Naive B cell (primary cell): ENCODE measurements around the gene ATRNL1. TPM values are rescaled to one million over a fixed set of nuclear protein-coding genes. Genes with fewer than 3 reads are reported as not detected.
"Not testable (repeated sequence)": the region's sequence is repeated elsewhere in the genome, so short reads cannot be mapped to it uniquely, and the experiment has no call there.

Experiments
- ATAC-seq, 2 donors: fragments of 150-1000 bp; cut with Tn5 transposase; 2 replicates each; pipeline ENCODE4 v1.10.0; 2021; ENCODE audit warnings: low read depth in 2 of 2, mild to moderate bottlenecking in 2 of 2, moderate library complexity in 2 of 2
- DNase-seq: peaks from one replicate; pipeline ENCODE4 v3.0.0; 2022
- H3K27ac Mint-ChIP-seq, 6 donors: one replicate each; pipeline ENCODE4 v1.8.0; 2020 to 2022; ENCODE audit warnings: mild to moderate bottlenecking in 6 of 6, mixed read lengths in 6 of 6, moderate library complexity in 5 of 6, inconsistent platforms in 2 of 6
- H3K27me3 Mint-ChIP-seq, 3 donors: one replicate each; pipeline ENCODE4 v1.8.0; 2021 to 2022; ENCODE audit warnings: mixed read lengths in 3 of 3, mild to moderate bottlenecking in 1 of 3
- H3K36me3 Mint-ChIP-seq, 2 donors: one replicate each; pipeline ENCODE4 v1.8.0; 2020 to 2022; ENCODE audit warnings: mixed read lengths in 2 of 2, inconsistent platforms in 1 of 2, mild to moderate bottlenecking in 1 of 2
- H3K4me1 Mint-ChIP-seq, 3 donors: one replicate each; pipeline ENCODE4 v1.8.0; 2020 to 2022; ENCODE audit warnings: mixed read lengths in 3 of 3, inconsistent platforms in 1 of 3, mild to moderate bottlenecking in 1 of 3, moderate library complexity in 1 of 3
- H3K4me3 Mint-ChIP-seq, 8 donors: one replicate each; pipeline ENCODE4 v1.8.0; 2020 to 2022; ENCODE audit warnings: mild to moderate bottlenecking in 8 of 8, mixed read lengths in 8 of 8, moderate library complexity in 8 of 8, inconsistent platforms in 2 of 8
- H3K9me3 Mint-ChIP-seq, 7 donors: one replicate each; pipeline ENCODE4 v1.8.0; 2020 to 2022; ENCODE audit warnings: mixed read lengths in 7 of 7, mild to moderate bottlenecking in 5 of 7, inconsistent platforms in 2 of 7, moderate library complexity in 1 of 7
- polyA plus RNA-seq, 6 donors: library from polyadenylated mRNA; unstranded; fragments of 300-500 nt; fragmentation: Illumina TruSeq; gene quantifications; one replicate each; pipeline ENCODE4 v1.2.3, GENCODE V29; 2021; ENCODE audit warnings: low read depth in 6 of 6

ATRNL1 gene
- polyA plus RNA-seq, 6 donors from 2014 or later = 0.03 to 1.7 (median 0.49) TPM; not detected in 2

DNA sequence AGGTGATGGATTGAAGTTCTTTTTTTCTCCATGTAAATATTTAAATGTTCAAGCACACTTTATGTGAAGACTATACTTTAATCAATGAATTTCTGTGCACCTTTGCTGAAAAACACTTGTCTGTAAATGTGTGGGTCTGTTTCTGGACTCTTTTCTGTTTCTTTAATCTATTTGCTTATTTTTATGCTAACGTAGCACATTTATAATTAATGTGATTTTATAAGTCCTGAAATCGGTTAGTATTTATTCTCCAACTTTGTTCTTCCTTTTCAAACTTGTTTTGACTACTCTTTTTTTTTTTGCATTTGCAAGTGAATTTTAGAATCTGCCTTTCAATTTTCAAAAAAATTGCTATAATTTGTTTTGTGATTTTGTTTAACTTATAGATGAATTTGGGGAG, 334.4 kb downstream of the ATRNL1 start:
- Mint-ChIP-seq H3K4me1 (no peaks in the 10 kb centered on the region), H3K27ac (no peak overlapping the region), H3K27me3 (no peaks in the 10 kb centered on the region), H3K9me3 (peaks cover 0 to 4% (median 0%) of the 10 kb centered on the region in 7 donors), H3K4me3 (no peak overlapping the region), H3K36me3 (no peaks in the 10 kb centered on the region)
- no peak for ATAC-seq
- no peak for DNase-seq

DNA sequence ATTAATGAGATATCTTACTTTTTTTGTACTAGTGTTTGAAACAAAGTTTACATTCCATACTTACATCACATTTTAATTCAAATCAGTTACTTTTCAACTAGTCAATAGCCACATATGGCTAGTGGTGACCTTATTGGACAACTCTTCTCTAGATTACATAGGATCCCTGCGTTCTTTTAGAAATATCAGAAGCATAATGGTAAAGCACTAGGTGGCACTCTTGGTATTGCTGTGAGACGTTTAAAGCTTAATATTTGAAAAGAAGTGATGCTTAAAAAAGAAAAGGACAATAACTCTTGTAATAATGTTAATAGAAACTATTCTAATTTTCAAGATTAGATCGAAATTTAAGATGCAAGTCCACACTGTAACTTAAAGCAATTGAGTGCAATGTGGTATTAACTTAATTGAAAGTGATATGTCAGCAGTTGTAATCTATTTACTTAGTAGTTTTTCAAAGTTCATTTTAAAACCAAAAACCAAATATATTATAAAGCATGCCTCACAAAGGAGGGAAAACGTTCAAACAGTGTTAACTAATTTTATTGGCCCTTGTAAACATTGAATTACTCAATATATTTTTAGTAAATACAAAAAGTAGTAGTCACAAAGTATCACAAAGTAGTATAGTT, 339.1 kb downstream of the ATRNL1 start:
- ATAC-seq (no peak), DNase-seq (no peak)
- no peak overlapping the region for H3K4me3 Mint-ChIP-seq
- H3K9me3 Mint-ChIP-seq = peaks cover 0 to 2% (median 0%) of the 10 kb centered on the region in 7 donors
- no peak overlapping the region for H3K27ac Mint-ChIP-seq
- no peaks in the 10 kb centered on the region for H3K4me1 Mint-ChIP-seq
- H3K36me3 Mint-ChIP-seq = no peaks in the 10 kb centered on the region
- no peaks in the 10 kb centered on the region for H3K27me3 Mint-ChIP-seq

DNA sequence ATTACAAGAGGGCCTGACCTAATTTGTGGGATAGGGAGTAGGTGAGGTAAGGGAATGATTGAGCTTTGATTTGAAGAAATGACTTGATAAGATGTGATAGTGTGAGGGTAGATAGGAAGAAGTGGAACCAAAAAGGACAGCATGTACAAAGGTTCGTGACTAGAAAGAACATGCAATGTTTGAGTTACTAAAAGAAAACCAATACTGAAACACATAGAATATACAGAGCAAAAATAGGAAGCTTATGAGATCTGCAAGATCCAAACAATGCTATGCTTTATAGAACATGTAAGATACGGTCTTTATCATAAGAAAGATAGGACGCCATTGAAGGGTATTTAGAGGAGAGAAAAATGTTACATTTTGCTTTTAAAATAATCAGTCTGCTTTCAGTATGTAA, 343.8 kb downstream of the ATRNL1 start:
- ATAC-seq (no peak), DNase-seq (no peak)
- Mint-ChIP-seq H3K4me1 (no peaks in the 10 kb centered on the region), H3K27me3 (no peaks in the 10 kb centered on the region), H3K36me3 (no peaks in the 10 kb centered on the region), H3K4me3 (no peak overlapping the region), H3K27ac (no peak overlapping the region), H3K9me3 (peaks cover 0 to 2% (median 0%) of the 10 kb centered on the region in 7 donors)

GRCh38 chr10:115441907-115442545, 348.9 kb downstream of the ATRNL1 start:
- Mint-ChIP-seq H3K4me1 (no peaks in the 10 kb centered on the region), H3K27ac (no peak overlapping the region), H3K4me3 (no peak overlapping the region), H3K36me3 (no peaks in the 10 kb centered on the region), H3K27me3 (no peaks in the 10 kb centered on the region), H3K9me3 (no peaks in the 10 kb centered on the region)
- ATAC-seq (no peak), DNase-seq (no peak)

- Mint-ChIP-seq H3K36me3 (no peaks in the 10 kb centered on the region), H3K4me3 (no peak overlapping the region), H3K27ac (no peak overlapping the region), H3K4me1 (no peaks in the 10 kb centered on the region), H3K9me3 (peaks cover 0 to 22% (median 14%) of the 10 kb centered on the region in 7 donors), H3K27me3 (no peaks in the 10 kb centered on the region)
- ATAC-seq = no peak
- DNase-seq = no peak
Observed at GRCh38 chr10:115456812-115457211, 363.6 kb downstream of the ATRNL1 start.

DNA sequence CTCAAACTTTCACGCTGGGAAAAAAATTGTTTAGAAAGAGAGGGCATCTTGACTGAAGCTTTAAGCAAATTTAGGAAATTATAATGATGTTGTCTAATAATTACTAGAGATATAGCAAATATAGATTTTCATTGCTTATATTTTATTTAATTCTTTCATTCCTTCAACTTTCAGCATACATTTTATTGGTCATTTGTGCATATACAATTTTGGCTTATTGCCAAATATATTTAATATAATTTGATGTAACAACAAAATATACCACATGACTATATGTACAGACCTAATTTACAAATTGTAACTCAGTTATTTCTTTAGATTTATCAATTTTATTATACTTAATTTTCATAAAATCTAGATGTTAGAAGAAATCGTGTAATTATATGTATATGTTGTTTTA, 390.1 kb downstream of the ATRNL1 start:
- Mint-ChIP-seq H3K36me3 (no peaks in the 10 kb centered on the region), H3K4me3 (no peak overlapping the region), H3K4me1 (no peaks in the 10 kb centered on the region), H3K27me3 (no peaks in the 10 kb centered on the region), H3K9me3 (peaks cover 0 to 7% (median 2%) of the 10 kb centered on the region in 7 donors), H3K27ac (no peak overlapping the region)
- ATAC-seq (no peak), DNase-seq (no peak)

DNA sequence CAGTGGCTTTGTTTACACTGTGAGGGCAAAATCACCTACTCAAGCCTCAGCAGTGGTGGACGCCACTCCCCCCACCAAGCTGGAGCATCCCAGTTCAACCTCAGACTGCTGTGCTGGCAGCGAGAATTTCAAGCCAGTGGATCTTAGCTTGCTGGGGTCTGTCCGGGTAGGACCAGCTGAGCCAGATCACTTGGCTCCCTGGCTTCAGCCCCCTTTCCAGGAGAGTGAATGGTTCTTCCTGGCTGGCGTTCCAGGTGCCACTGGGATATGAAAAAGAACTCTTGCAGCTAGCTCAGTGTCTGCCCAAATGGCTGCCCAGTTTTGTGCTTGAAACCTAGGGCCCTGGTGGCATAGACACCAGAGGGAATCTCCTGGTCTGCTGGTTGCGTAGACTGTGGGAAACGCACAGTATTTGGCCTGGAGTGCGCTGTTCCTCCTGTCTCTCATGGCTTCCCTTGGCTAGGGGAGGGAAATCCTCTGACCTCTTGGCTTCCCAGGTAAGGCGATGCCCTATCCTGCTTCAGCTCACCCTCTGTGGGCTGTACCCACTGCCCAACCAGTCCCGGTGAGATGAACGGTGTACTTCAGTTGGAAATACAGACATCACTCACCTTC, 398.5 kb downstream of the ATRNL1 start:
- no peak overlapping the region for H3K27ac Mint-ChIP-seq

DNA sequence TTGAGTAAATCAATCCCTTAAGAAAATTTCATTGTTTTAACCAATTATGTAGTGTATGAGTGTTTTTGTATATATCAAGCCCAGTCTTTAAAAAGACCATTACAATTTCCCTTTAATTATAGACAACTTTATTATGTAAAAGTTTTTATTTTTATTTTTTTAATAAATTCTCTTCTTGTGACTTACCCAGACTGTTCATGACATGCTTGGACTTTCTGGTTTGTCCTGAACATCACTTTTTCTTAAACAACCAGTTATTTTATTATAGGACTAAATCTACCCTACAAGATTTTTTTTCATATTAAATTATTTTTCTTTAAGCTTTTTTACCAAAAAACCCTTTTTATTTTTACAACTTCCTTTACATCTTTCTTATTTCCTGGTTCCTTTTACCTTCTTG, 410.4 kb downstream of the ATRNL1 start:
- Mint-ChIP-seq H3K4me3 (no peak overlapping the region), H3K36me3 (no peaks in the 10 kb centered on the region), H3K27ac (no peak overlapping the region), H3K4me1 (no peaks in the 10 kb centered on the region), H3K9me3 (peaks cover 0 to 11% (median 0%) of the 10 kb centered on the region in 7 donors), H3K27me3 (no peaks in the 10 kb centered on the region)
- ATAC-seq (no peak), DNase-seq (no peak)

More for the DNA sequence above, 398.5 kb downstream of the ATRNL1 start:
- H3K4me1 Mint-ChIP-seq = no peaks in the 10 kb centered on the region
- peaks cover 0 to 10% (median 2%) of the 10 kb centered on the region in 7 donors for H3K9me3 Mint-ChIP-seq
- no peak overlapping the region for H3K4me3 Mint-ChIP-seq
- ATAC-seq = no peak
- no peaks in the 10 kb centered on the region for H3K36me3 Mint-ChIP-seq
- H3K27me3 Mint-ChIP-seq = no peaks in the 10 kb centered on the region
- no peak for DNase-seq

GRCh38 chr10:115514895-115515294, 421.7 kb downstream of the ATRNL1 start:
- no peaks in the 10 kb centered on the region for H3K36me3 Mint-ChIP-seq
- ATAC-seq (no peak), DNase-seq (no peak)
- H3K9me3 Mint-ChIP-seq = peaks cover 0 to 9% (median 0%) of the 10 kb centered on the region in 7 donors
- no peak overlapping the region for H3K27ac Mint-ChIP-seq
- H3K4me3 Mint-ChIP-seq = no peak overlapping the region
- no peaks in the 10 kb centered on the region for H3K27me3 Mint-ChIP-seq
- no peaks in the 10 kb centered on the region for H3K4me1 Mint-ChIP-seq

DNA sequence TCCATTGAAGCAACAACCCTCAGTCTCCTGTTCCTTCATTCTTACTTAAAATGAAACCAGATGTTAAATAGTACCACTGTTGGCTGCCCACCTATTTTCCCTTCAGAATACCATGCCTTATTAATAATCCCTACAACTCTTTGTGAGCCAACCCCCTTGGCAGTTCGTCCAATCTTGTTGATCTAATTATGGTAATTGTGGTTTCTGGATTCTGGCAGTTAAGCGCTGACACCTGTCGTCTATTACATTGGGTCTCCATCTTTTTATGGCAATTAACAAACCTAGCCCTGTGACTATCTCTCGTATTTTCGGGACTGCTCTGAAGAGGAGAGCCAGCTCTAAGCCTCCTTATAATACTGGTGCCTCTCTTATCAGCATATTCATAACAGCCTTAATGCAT, 432.0 kb downstream of the ATRNL1 start:
- H3K9me3 Mint-ChIP-seq = peaks cover 2 to 36% (median 13%) of the 10 kb centered on the region in 7 donors
- H3K27ac Mint-ChIP-seq = no peak overlapping the region
- no peaks in the 10 kb centered on the region for H3K27me3 Mint-ChIP-seq
- H3K4me1 Mint-ChIP-seq = no peaks in the 10 kb centered on the region
- peaks cover 0 to 7% of the 10 kb centered on the region in 2 donors for H3K36me3 Mint-ChIP-seq
- DNase-seq (no peak), ATAC-seq (no peak)
- H3K4me3 Mint-ChIP-seq = no peak overlapping the region

GRCh38 chr10:115527682-115528081, 434.5 kb downstream of the ATRNL1 start:
- H3K36me3 Mint-ChIP-seq, H3K27me3 Mint-ChIP-seq, DNase-seq, H3K4me3 Mint-ChIP-seq, H3K4me1 Mint-ChIP-seq, ATAC-seq: not testable (repeated sequence)
- peak overlapping the region in 1 of 6 donors; percentile 20 for H3K27ac Mint-ChIP-seq
- H3K9me3 Mint-ChIP-seq = peaks cover 2 to 27% (median 12%) of the 10 kb centered on the region in 7 donors

DNA sequence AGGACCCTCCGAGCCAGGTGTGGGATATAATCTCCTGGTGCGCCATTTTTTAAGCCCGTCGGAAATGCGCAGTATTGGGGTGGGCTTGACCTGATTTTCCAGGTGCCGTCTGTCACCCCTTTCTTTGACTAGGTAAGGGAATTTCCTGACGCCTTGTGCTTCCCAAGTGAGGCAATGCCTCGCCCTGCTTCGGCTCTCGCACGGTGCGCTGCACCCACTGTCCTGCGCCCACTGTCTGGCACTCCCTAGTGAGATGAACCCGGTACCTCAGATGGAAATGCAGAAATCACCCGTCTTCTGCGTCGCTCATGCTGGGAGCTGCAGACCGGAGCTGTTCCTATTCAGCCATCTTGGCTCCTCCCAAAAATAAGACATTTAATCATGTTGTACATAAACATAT, 443.2 kb downstream of the ATRNL1 start:
- H3K9me3 Mint-ChIP-seq, H3K36me3 Mint-ChIP-seq, DNase-seq, ATAC-seq, H3K27me3 Mint-ChIP-seq, H3K4me3 Mint-ChIP-seq, H3K4me1 Mint-ChIP-seq: not testable (repeated sequence)
- peak overlapping the region in 1 of 6 donors; percentile 42 for H3K27ac Mint-ChIP-seq

DNA sequence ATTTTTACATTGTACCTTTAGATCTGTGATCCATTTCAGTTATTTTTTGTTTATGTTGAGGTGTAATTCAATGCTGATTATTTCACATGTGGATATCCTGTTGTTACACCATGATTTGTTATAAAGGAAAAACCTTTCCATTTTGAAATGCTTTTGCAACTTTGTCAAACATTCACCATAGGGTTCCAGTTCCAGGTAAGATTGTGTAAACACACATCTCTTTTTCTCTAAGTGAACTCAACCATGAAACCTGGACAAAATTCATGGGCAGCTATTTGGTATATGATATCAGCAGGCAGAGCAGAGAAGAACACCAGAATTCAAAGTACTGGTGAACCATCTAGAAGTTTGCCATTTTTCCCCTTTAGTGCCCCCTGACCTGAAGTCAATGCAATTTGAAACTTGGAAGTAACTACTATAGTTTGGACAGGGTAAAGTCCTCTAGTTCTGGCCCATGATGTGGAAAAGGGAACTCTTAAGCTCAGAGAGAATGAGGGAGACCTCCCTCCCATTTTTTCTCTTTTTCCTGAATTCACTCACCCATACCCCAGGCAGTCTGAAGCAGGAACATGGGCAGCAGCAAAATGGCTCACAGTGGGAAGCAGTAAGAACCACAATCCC, 446.1 kb downstream of the ATRNL1 start:
- Mint-ChIP-seq H3K4me3 (no peak overlapping the region), H3K27me3 (no peaks in the 10 kb centered on the region), H3K36me3 (no peaks in the 10 kb centered on the region), H3K9me3 (peaks cover 0 to 4% (median 0%) of the 10 kb centered on the region in 7 donors), H3K27ac (no peak overlapping the region), H3K4me1 (no peaks in the 10 kb centered on the region)
- DNase-seq = no peak
- ATAC-seq = no peak
